A673 (cell line): ENCODE measurements around the gene CIAO2B. TPM values are rescaled to one million over a fixed set of nuclear protein-coding genes. Genes with fewer than 3 reads are reported as not detected.
"Not testable (repeated sequence)": the region's sequence is repeated elsewhere in the genome, so short reads cannot be mapped to it uniquely, and the experiment has no call there.

Experiments
- BruUV-seq: library from RNA; stranded (reverse); fragments of 400-500 nt; replicated peaks from 2 replicates; lab custom pipeline; 2021; lab: Mats Ljungman, UMichigan
- CTCF ChIA-PET: fragments of 300-600 bp; sonication (Branson Sonifier 250); formaldehyde crosslinking; loops from one replicate; lab custom pipeline; 2022; ENCODE audit warnings: antibody characterized with exemption; lab: Charles Lee
- POLR2A ChIA-PET: fragments of 300-600 bp; sonication (Branson Sonifier 250); formaldehyde crosslinking; loops from one replicate; lab custom pipeline; 2022; ENCODE audit warnings: antibody characterized with exemption; ENCODE audit not compliant: low non-redundant PET; lab: Charles Lee
- DNase-seq: peaks from one replicate; pipeline ENCODE4 v3.0.0-alpha.2; 2015; ENCODE audit warnings: low spot score
- H3K27ac ChIP-seq: fragments of 200-600 bp; sonication (generic); 2 replicates; pipeline ENCODE4 v1.5.1; 2016; ENCODE audit warnings: mixed run types, low read depth, mild to moderate bottlenecking, mixed read lengths, antibody characterized with exemption, low read length; ENCODE audit not compliant: poor library complexity, severe bottlenecking
- H3K27me3 ChIP-seq: fragments of 200-600 bp; sonication (generic); replicated peaks from 2 replicates; pipeline ENCODE4 v1.6.1; 2017; ENCODE audit warnings: mixed run types, low read depth, mild to moderate bottlenecking, mixed read lengths, antibody characterized with exemption, low read length; ENCODE audit not compliant: insufficient read depth, poor library complexity
- H3K36me3 ChIP-seq: fragments of 200-600 bp; sonication (generic); 2 replicates; pipeline ENCODE4 v1.6.1; 2016; ENCODE audit warnings: mixed run types, mild to moderate bottlenecking, mixed read lengths, antibody characterized with exemption, low read length; ENCODE audit not compliant: insufficient read depth, poor library complexity, severe bottlenecking
- H3K4me1 ChIP-seq: fragments of 200-600 bp; sonication (generic); 2 replicates; pipeline ENCODE4 v1.6.1; 2017; ENCODE audit warnings: mixed run types, mild to moderate bottlenecking, mixed read lengths, antibody characterized with exemption, low read length; ENCODE audit not compliant: insufficient read depth, poor library complexity, severe bottlenecking
- H3K4me3 ChIP-seq: fragments of 200-600 bp; sonication (generic); 2 replicates; pipeline ENCODE4 v1.5.1; 2016; ENCODE audit warnings: low read depth, mixed run types, mild to moderate bottlenecking, mixed read lengths, low read length; ENCODE audit not compliant: poor library complexity, severe bottlenecking
- H3K9me3 ChIP-seq: fragments of 200-600 bp; sonication (generic); 2 replicates; pipeline ENCODE4 v1.6.1; 2016; ENCODE audit warnings: mixed run types, low read depth, mild to moderate bottlenecking, mixed read lengths, antibody characterized with exemption, low read length; ENCODE audit not compliant: poor library complexity, severe bottlenecking
- CTCF ChIP-seq: fragments of 300-800, 200-600 bp; sonication (generic); conservative IDR thresholded peaks from 2 replicates; pipeline ENCODE4 v1.5.1; 2017; ENCODE audit warnings: low read depth, mild to moderate bottlenecking, antibody characterized with exemption, low read length, moderate library complexity, mixed read lengths
- EZH2 ChIP-seq: fragments of 200-600 bp; sonication (generic); IDR thresholded peaks from 2 replicates; pipeline ENCODE4 v1.6.1; 2017; ENCODE audit warnings: borderline replicate concordance, low read depth, mild to moderate bottlenecking, mixed read lengths, antibody characterized with exemption, low read length; ENCODE audit not compliant: poor library complexity, severe bottlenecking
- intact Hi-C: fragments of 100-400 bp; cut with micrococcal nuclease; formaldehyde crosslinking; loops from one replicate; pipeline ENCODE4 v1.10.0; 2022; ENCODE audit not compliant: unreplicated experiment
- total RNA-seq: library from RNA; stranded (reverse); gene quantifications from 2 replicates; pipeline ENCODE4 v1.2.3, GENCODE V29; 2021

The CIAO2B gene
- total RNA-seq, 1 experiment from 2014 or later: 108 TPM

DNA sequence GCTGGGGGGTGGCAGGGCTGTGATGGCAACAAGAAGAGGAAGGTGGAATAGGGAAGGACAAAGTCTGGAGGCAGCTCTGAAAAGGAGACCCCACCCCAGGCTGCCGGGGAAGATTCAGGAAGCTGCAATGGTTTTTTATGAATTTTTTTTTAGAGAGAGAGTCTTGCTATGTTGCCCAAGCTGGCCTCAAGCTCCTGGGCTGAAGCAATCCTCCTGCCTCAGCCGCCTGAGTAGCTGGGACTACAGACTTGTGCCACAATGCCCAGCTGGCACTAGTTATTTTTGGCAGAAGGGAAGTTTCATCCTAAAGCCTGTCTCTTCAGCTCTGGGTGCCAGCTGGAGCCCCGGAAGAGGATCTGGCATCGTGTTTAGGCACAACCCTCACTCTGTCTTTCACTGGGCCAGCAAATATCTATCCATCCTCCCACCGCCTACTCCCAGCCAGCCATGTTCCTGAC, 25.5 kb upstream of the CIAO2B start:
- Histone ChIP-seq H3K4me1 (peaks cover 4% of the 10 kb centered on the region), H3K27ac (no peak overlapping the region), H3K27me3 (no peaks in the 10 kb centered on the region), H3K36me3 (no peaks in the 10 kb centered on the region), H3K9me3 (no peaks in the 10 kb centered on the region), H3K4me3 (no peak overlapping the region)
- BruUV-seq: no TSS peak
- TF ChIP-seq CTCF: no peak
- TF ChIP-seq EZH2: no peak
- no peak for DNase-seq
- ChIA-PET CTCF (interaction anchor here (0.7 to 2.6 kb wide), 3 partner anchors 195 to 530 kb away, joined by 3 to 10 read pairs (median 3); no protein-coding TSS in a partner anchor), POLR2A (no interaction called here)
- intact Hi-C loops: loop anchor here (5.0 kb wide), 1 partner anchor 193 kb away; the partner anchor contains the start of gene B3GNT9

- Histone ChIP-seq H3K27ac (no peak overlapping the region), H3K4me1 (peaks cover 4% of the 10 kb centered on the region), H3K9me3 (no peaks in the 10 kb centered on the region), H3K27me3 (no peaks in the 10 kb centered on the region), H3K36me3 (no peaks in the 10 kb centered on the region), H3K4me3 (no peak overlapping the region)
- no peak for DNase-seq
- CTCF ChIA-PET: interaction anchor here (0.7 to 2.6 kb wide), 4 partner anchors 64 to 531 kb away, joined by 3 to 10 read pairs (median 3); no protein-coding TSS in a partner anchor
- no TSS peak for BruUV-seq
- no peak for TF ChIP-seq CTCF
- POLR2A ChIA-PET: interaction anchor here (0.6 kb wide), 1 partner anchor 551 kb away, joined by 7 read pairs; no protein-coding TSS in a partner anchor
- intact Hi-C loops: loop anchor here (5.0 kb wide), 1 partner anchor 193 kb away; the partner anchor contains the start of gene B3GNT9
Observed at GRCh38 chr16:66958857-66959703, 24.9 kb upstream of the CIAO2B start.

DNA sequence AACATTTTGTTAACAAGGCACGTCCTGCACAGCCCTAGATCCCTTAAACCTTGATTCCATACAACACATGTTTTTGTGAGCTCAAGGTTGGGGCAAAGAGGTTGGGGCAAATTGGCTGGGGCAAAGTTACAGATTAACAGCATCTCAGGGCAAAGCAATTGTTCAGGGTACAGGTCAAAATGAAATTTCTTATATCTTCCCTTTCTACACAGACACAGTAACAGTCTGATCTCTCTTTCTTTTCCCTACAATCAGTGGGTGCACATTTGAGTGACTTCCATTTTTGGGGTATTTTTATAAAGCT, 21.9 kb upstream of the CIAO2B start:
- POLR2A ChIA-PET, H3K4me3 ChIP-seq, H3K36me3 ChIP-seq, BruUV-seq, H3K27ac ChIP-seq, DNase-seq, CTCF ChIA-PET, H3K27me3 ChIP-seq, H3K4me1 ChIP-seq, H3K9me3 ChIP-seq: not testable (repeated sequence)
- intact Hi-C loops: loop anchor here (5.0 kb wide), 1 partner anchor 196 kb away; the partner anchor contains the start of gene B3GNT9

GRCh38 chr16:66955363-66956153, 21.4 kb upstream of the CIAO2B start:
- H3K36me3 ChIP-seq, H3K27ac ChIP-seq, BruUV-seq, H3K4me3 ChIP-seq, POLR2A ChIA-PET, H3K27me3 ChIP-seq, CTCF ChIA-PET, DNase-seq, H3K9me3 ChIP-seq, H3K4me1 ChIP-seq: not testable (repeated sequence)
- intact Hi-C loops: loop anchor here (2.0 to 5.0 kb wide), 2 partner anchors 197 to 227 kb away; partner anchors contain the start of genes B3GNT9 and MATCAP1
